Sciatic nerve (tissue), 2 donors: ENCODE data around the gene WFDC9. TPM values are rescaled to one million over a fixed set of nuclear protein-coding genes. Genes with fewer than 3 reads are reported as not detected.
"Not testable (repeated sequence)": the region's sequence is repeated elsewhere in the genome, so short reads cannot be mapped to it uniquely, and the experiment has no call there.

Experiments
- ATAC-seq: fragments of 200-7000 bp; cut with Tn5 transposase; one replicate; pipeline ENCODE4 v1.9.1; 2020; ENCODE audit warnings: mild to moderate bottlenecking, moderate library complexity
- DNase-seq: peaks from one replicate; pipeline ENCODE4 v3.0.0-alpha.2; 2020; ENCODE audit warnings: low spot score
- intact Hi-C: fragments of 100-400 bp; cut with DNase I; formaldehyde crosslinking; loops from one replicate; pipeline ENCODE4 v1.14.2; 2022
- total RNA-seq: library from RNA; stranded (reverse); fragmentation: NEBNext Ultra II Directional; extraction: Animal tissue kit (Norgen Biotek cat#: 25700); gene quantifications from one replicate; pipeline ENCODE4 v1.2.1, GENCODE V29; 2021
- donor health status: DM: no; HTN: no; CAD: no.
- donor health status: DM: no; HTN: no; CAD: no.

Gene WFDC9
- total RNA-seq, 1 donor from 2014 or later, result not detected

GRCh38 chr20:45607810-45608209, 23.3 kb downstream of the WFDC9 start:
- intact Hi-C loops, result no loop called here
- ATAC-seq (no peak), DNase-seq (no peak)

- DNase-seq, result no peak
- no peak for ATAC-seq
- intact Hi-C loops, result no loop called here
These were observed 35.8 kb downstream of the WFDC9 start for GRCh38 chr20:45595235-45595634.

- ATAC-seq (no peak), DNase-seq (no peak)
- intact Hi-C loops, result no loop called here
These were observed 37.6 kb downstream of the WFDC9 start for GRCh38 chr20:45593498-45593897.

GRCh38 chr20:45592574-45593189, 38.4 kb downstream of the WFDC9 start:
- intact Hi-C loops, result no loop called here
- no peak for DNase-seq
- no peak for ATAC-seq

- ATAC-seq, result no peak
- intact Hi-C loops, result no loop called here
- no peak for DNase-seq
These were observed 41.4 kb downstream of the WFDC9 start for GRCh38 chr20:45589725-45590124.

GRCh38 chr20:45588800-45589199, 42.3 kb downstream of the WFDC9 start:
- intact Hi-C loops, result no loop called here
- DNase-seq, result no peak

GRCh38 chr20:45585986-45586385, 45.1 kb downstream of the WFDC9 start:
- intact Hi-C loops, DNase-seq, ATAC-seq: not testable (repeated sequence)

More at GRCh38 chr20:45588800-45589199, 42.3 kb downstream of the WFDC9 start:
- no peak for ATAC-seq

GRCh38 chr20:45584294-45584693, 46.8 kb downstream of the WFDC9 start:
- intact Hi-C loops, DNase-seq, ATAC-seq: not testable (repeated sequence)

GRCh38 chr20:45583502-45583901, 47.6 kb downstream of the WFDC9 start:
- intact Hi-C loops, result no loop called here
- ATAC-seq, result no peak
- no peak for DNase-seq

GRCh38 chr20:45581702-45582101, 49.4 kb downstream of the WFDC9 start:
- intact Hi-C loops, result no loop called here
- DNase-seq (no peak), ATAC-seq (no peak)

- DNase-seq (no peak), ATAC-seq (no peak)
- intact Hi-C loops, result no loop called here
These were observed 51.9 kb downstream of the WFDC9 start, which contains the start of gene WFDC8 for GRCh38 chr20:45579184-45579583. WFDC8 (minus strand) TSS chr20:45579284; CDS start chr20:45579247, 37 bp downstream.

GRCh38 chr20:45578231-45578630, 52.9 kb downstream of the WFDC9 start:
- no peak for ATAC-seq
- DNase-seq, result no peak
- intact Hi-C loops, result no loop called here

- ATAC-seq (no peak), DNase-seq (no peak)
- intact Hi-C loops, result no loop called here
These were observed 54.1 kb downstream of the WFDC9 start for GRCh38 chr20:45576995-45577394.

- DNase-seq (no peak), ATAC-seq (no peak)
- intact Hi-C loops, result no loop called here
These were observed 55.2 kb downstream of the WFDC9 start for GRCh38 chr20:45575931-45576330.

- intact Hi-C loops, ATAC-seq, DNase-seq: not testable (repeated sequence)
These were observed 61.4 kb downstream of the WFDC9 start for GRCh38 chr20:45569650-45570049.

GRCh38 chr20:45564760-45565276, 66.3 kb downstream of the WFDC9 start:
- ATAC-seq, result no peak
- intact Hi-C loops, result no loop called here
- DNase-seq, result no peak

Other genes starting within 250 kb of the WFDC9 start
- 49.0 TPM for gene DBNDD2, start 223.0 kb downstream of the WFDC9 start, total RNA-seq
- 67.4 TPM for gene PIGT, start 215.1 kb downstream of the WFDC9 start, total RNA-seq
- 4.1 TPM for gene WFDC2, start 161.5 kb downstream of the WFDC9 start, total RNA-seq
- not detected for gene SPINT3, start 115.7 kb downstream of the WFDC9 start, total RNA-seq
- gene WFDC6, start 91.8 kb downstream of the WFDC9 start, total RNA-seq, result not detected
- not detected for gene EPPIN, start 83.9 kb downstream of the WFDC9 start, total RNA-seq
- not detected for gene WFDC8, start 52.0 kb downstream of the WFDC9 start, total RNA-seq
- not detected for gene WFDC10A, start 1.5 kb downstream of the WFDC9 start, total RNA-seq
- not detected for gene WFDC11, start 39.0 kb upstream of the WFDC9 start, total RNA-seq
- gene WFDC13, start 70.8 kb upstream of the WFDC9 start, total RNA-seq, result not detected
- gene WFDC10B, start 73.7 kb upstream of the WFDC9 start, total RNA-seq, result not detected
- not detected for gene SPINT4, start 91.1 kb upstream of the WFDC9 start, total RNA-seq
- 1.5 TPM for gene WFDC3, start 160.6 kb upstream of the WFDC9 start, total RNA-seq
- gene DNTTIP1, start 160.7 kb upstream of the WFDC9 start, total RNA-seq, result 20.5 TPM
- gene UBE2C, start 181.4 kb upstream of the WFDC9 start, total RNA-seq, result 0.80 TPM
- gene TNNC2, start 196.0 kb upstream of the WFDC9 start, total RNA-seq, result 0.89 TPM
- 52.6 TPM for gene SNX21, start 202.5 kb upstream of the WFDC9 start, total RNA-seq
- gene ACOT8, start 226.1 kb upstream of the WFDC9 start, total RNA-seq, result 19.7 TPM
- 3.8 TPM for gene ZSWIM3, start 226.3 kb upstream of the WFDC9 start, total RNA-seq
- gene ZSWIM1, start 249.9 kb upstream of the WFDC9 start, total RNA-seq, result 8.1 TPM